Measurements from ENCODE around the gene CNTN1.

CNTN1 gene

GRCh38 chr12:40701756-40702155, 9.5 kb downstream of the CNTN1 start:
- DNase-seq (ENCODE audit: low read depth): no peak
- Histone ChIP-seq H3K27me3 (replicated peaks; ENCODE audit: control insufficient read depth, insufficient read depth, low read length) (no peaks in the 10 kb centered on the region), H3K36me3 (ENCODE audit: control insufficient read depth, insufficient read depth, low read length, severe bottlenecking) (no peaks in the 10 kb centered on the region), H3K9ac (ENCODE audit: low read length) (no peak overlapping the region), H3K4me3 (ENCODE audit: low read length) (no peak overlapping the region), H3K4me1 (ENCODE audit: control insufficient read depth, insufficient read depth, low read length) (no peaks in the 10 kb centered on the region), H3K9me3 (ENCODE audit: control insufficient read depth, low read length) (no peaks in the 10 kb centered on the region)

- H3K4me3 ChIP-seq (ENCODE audit: low read length): no peak overlapping the region
- no peaks in the 10 kb centered on the region for H3K36me3 ChIP-seq (ENCODE audit: control insufficient read depth, insufficient read depth, low read length, severe bottlenecking)
- H3K4me1 ChIP-seq (ENCODE audit: control insufficient read depth, insufficient read depth, low read length): no peaks in the 10 kb centered on the region
- H3K27me3 ChIP-seq (replicated peaks; ENCODE audit: control insufficient read depth, insufficient read depth, low read length): no peaks in the 10 kb centered on the region
- no peak overlapping the region for H3K9ac ChIP-seq (ENCODE audit: low read length)
- DNase-seq (ENCODE audit: low read depth): no peak
- H3K9me3 ChIP-seq (ENCODE audit: control insufficient read depth, low read length): no peaks in the 10 kb centered on the region
Measured at GRCh38 chr12:40711121-40711520, 18.9 kb downstream of the CNTN1 start.

GRCh38 chr12:40714636-40715035, 22.4 kb downstream of the CNTN1 start:
- DNase-seq (ENCODE audit: low read depth): no peak
- no peaks in the 10 kb centered on the region for H3K4me1 ChIP-seq (ENCODE audit: control insufficient read depth, insufficient read depth, low read length)
- H3K36me3 ChIP-seq (ENCODE audit: control insufficient read depth, insufficient read depth, low read length, severe bottlenecking): no peaks in the 10 kb centered on the region
- no peak overlapping the region for H3K4me3 ChIP-seq (ENCODE audit: low read length)
- no peak overlapping the region for H3K9ac ChIP-seq (ENCODE audit: low read length)
- H3K9me3 ChIP-seq (ENCODE audit: control insufficient read depth, low read length): no peaks in the 10 kb centered on the region
- H3K27me3 ChIP-seq (replicated peaks; ENCODE audit: control insufficient read depth, insufficient read depth, low read length): no peaks in the 10 kb centered on the region

GRCh38 chr12:40716037-40716436, 23.8 kb downstream of the CNTN1 start:
- Histone ChIP-seq H3K4me3 (ENCODE audit: low read length) (no peak overlapping the region), H3K27me3 (replicated peaks; ENCODE audit: control insufficient read depth, insufficient read depth, low read length) (no peaks in the 10 kb centered on the region), H3K4me1 (ENCODE audit: control insufficient read depth, insufficient read depth, low read length) (no peaks in the 10 kb centered on the region), H3K9me3 (ENCODE audit: control insufficient read depth, low read length) (no peaks in the 10 kb centered on the region), H3K36me3 (ENCODE audit: control insufficient read depth, insufficient read depth, low read length, severe bottlenecking) (no peaks in the 10 kb centered on the region), H3K9ac (ENCODE audit: low read length) (no peak overlapping the region)
- no peak for DNase-seq (ENCODE audit: low read depth)

- DNase-seq (ENCODE audit: low read depth): no peak
- Histone ChIP-seq H3K36me3 (ENCODE audit: control insufficient read depth, insufficient read depth, low read length, severe bottlenecking) (no peaks in the 10 kb centered on the region), H3K9me3 (ENCODE audit: control insufficient read depth, low read length) (no peaks in the 10 kb centered on the region), H3K9ac (ENCODE audit: low read length) (no peak overlapping the region), H3K4me3 (ENCODE audit: low read length) (no peak overlapping the region), H3K27me3 (replicated peaks; ENCODE audit: control insufficient read depth, insufficient read depth, low read length) (no peaks in the 10 kb centered on the region), H3K4me1 (ENCODE audit: control insufficient read depth, insufficient read depth, low read length) (no peaks in the 10 kb centered on the region)
Measured at GRCh38 chr12:40717576-40717975, 25.3 kb downstream of the CNTN1 start.

- H3K36me3 ChIP-seq (ENCODE audit: control insufficient read depth, insufficient read depth, low read length, severe bottlenecking): no peaks in the 10 kb centered on the region
- no peaks in the 10 kb centered on the region for H3K27me3 ChIP-seq (replicated peaks; ENCODE audit: control insufficient read depth, insufficient read depth, low read length)
- no peak overlapping the region for H3K9ac ChIP-seq (ENCODE audit: low read length)
- H3K4me1 ChIP-seq (ENCODE audit: control insufficient read depth, insufficient read depth, low read length): no peaks in the 10 kb centered on the region
- no peak overlapping the region for H3K4me3 ChIP-seq (ENCODE audit: low read length)
- H3K9me3 ChIP-seq (ENCODE audit: control insufficient read depth, low read length): no peaks in the 10 kb centered on the region
- no peak for DNase-seq (ENCODE audit: low read depth)
Measured at GRCh38 chr12:40718878-40719372, 26.7 kb downstream of the CNTN1 start.

- no peak overlapping the region for H3K4me3 ChIP-seq (ENCODE audit: low read length)
- H3K27me3 ChIP-seq (replicated peaks; ENCODE audit: control insufficient read depth, insufficient read depth, low read length): no peaks in the 10 kb centered on the region
- no peak overlapping the region for H3K9ac ChIP-seq (ENCODE audit: low read length)
- H3K36me3 ChIP-seq (ENCODE audit: control insufficient read depth, insufficient read depth, low read length, severe bottlenecking): no peaks in the 10 kb centered on the region
- H3K9me3 ChIP-seq (ENCODE audit: control insufficient read depth, low read length): no peaks in the 10 kb centered on the region
- DNase-seq (ENCODE audit: low read depth): no peak
- no peaks in the 10 kb centered on the region for H3K4me1 ChIP-seq (ENCODE audit: control insufficient read depth, insufficient read depth, low read length)
Measured at GRCh38 chr12:40723001-40723400, 30.8 kb downstream of the CNTN1 start.

GRCh38 chr12:40726366-40726765, 34.1 kb downstream of the CNTN1 start:
- no peaks in the 10 kb centered on the region for H3K4me1 ChIP-seq (ENCODE audit: control insufficient read depth, insufficient read depth, low read length)
- H3K27me3 ChIP-seq (replicated peaks; ENCODE audit: control insufficient read depth, insufficient read depth, low read length): no peaks in the 10 kb centered on the region
- H3K9ac ChIP-seq (ENCODE audit: low read length): no peak overlapping the region
- DNase-seq (ENCODE audit: low read depth): no peak
- no peak overlapping the region for H3K4me3 ChIP-seq (ENCODE audit: low read length)
- no peaks in the 10 kb centered on the region for H3K9me3 ChIP-seq (ENCODE audit: control insufficient read depth, low read length)
- H3K36me3 ChIP-seq (ENCODE audit: control insufficient read depth, insufficient read depth, low read length, severe bottlenecking): no peaks in the 10 kb centered on the region

- H3K4me1 ChIP-seq (ENCODE audit: control insufficient read depth, insufficient read depth, low read length): no peaks in the 10 kb centered on the region
- no peak overlapping the region for H3K9ac ChIP-seq (ENCODE audit: low read length)
- no peaks in the 10 kb centered on the region for H3K27me3 ChIP-seq (replicated peaks; ENCODE audit: control insufficient read depth, insufficient read depth, low read length)
- DNase-seq (ENCODE audit: low read depth): no peak
- H3K9me3 ChIP-seq (ENCODE audit: control insufficient read depth, low read length): no peaks in the 10 kb centered on the region
- H3K4me3 ChIP-seq (ENCODE audit: low read length): no peak overlapping the region
- H3K36me3 ChIP-seq (ENCODE audit: control insufficient read depth, insufficient read depth, low read length, severe bottlenecking): no peaks in the 10 kb centered on the region
Measured at GRCh38 chr12:40727774-40728483, 35.7 kb downstream of the CNTN1 start.

- no peaks in the 10 kb centered on the region for H3K4me1 ChIP-seq (ENCODE audit: control insufficient read depth, insufficient read depth, low read length)
- H3K9ac ChIP-seq (ENCODE audit: low read length): no peak overlapping the region
- H3K27me3 ChIP-seq (replicated peaks; ENCODE audit: control insufficient read depth, insufficient read depth, low read length): no peaks in the 10 kb centered on the region
- DNase-seq (ENCODE audit: low read depth): no peak
- no peak overlapping the region for H3K4me3 ChIP-seq (ENCODE audit: low read length)
- H3K36me3 ChIP-seq (ENCODE audit: control insufficient read depth, insufficient read depth, low read length, severe bottlenecking): no peaks in the 10 kb centered on the region
- no peaks in the 10 kb centered on the region for H3K9me3 ChIP-seq (ENCODE audit: control insufficient read depth, low read length)
Measured at GRCh38 chr12:40730281-40730680, 38.0 kb downstream of the CNTN1 start.

- Histone ChIP-seq H3K36me3 (ENCODE audit: control insufficient read depth, insufficient read depth, low read length, severe bottlenecking) (no peaks in the 10 kb centered on the region), H3K4me3 (ENCODE audit: low read length) (no peak overlapping the region), H3K27me3 (replicated peaks; ENCODE audit: control insufficient read depth, insufficient read depth, low read length) (no peaks in the 10 kb centered on the region), H3K9ac (ENCODE audit: low read length) (no peak overlapping the region), H3K9me3 (ENCODE audit: control insufficient read depth, low read length) (no peaks in the 10 kb centered on the region), H3K4me1 (ENCODE audit: control insufficient read depth, insufficient read depth, low read length) (no peaks in the 10 kb centered on the region)
- DNase-seq (ENCODE audit: low read depth): no peak
Measured at GRCh38 chr12:40733871-40734270, 41.6 kb downstream of the CNTN1 start.

GRCh38 chr12:40734276-40734675, 42.0 kb downstream of the CNTN1 start:
- H3K4me3 ChIP-seq (ENCODE audit: low read length): no peak overlapping the region

More at GRCh38 chr12:40734276-40734675, 42.0 kb downstream of the CNTN1 start:
- Histone ChIP-seq H3K4me1 (ENCODE audit: control insufficient read depth, insufficient read depth, low read length) (no peaks in the 10 kb centered on the region), H3K9me3 (ENCODE audit: control insufficient read depth, low read length) (no peaks in the 10 kb centered on the region), H3K9ac (ENCODE audit: low read length) (no peak overlapping the region), H3K27me3 (replicated peaks; ENCODE audit: control insufficient read depth, insufficient read depth, low read length) (no peaks in the 10 kb centered on the region), H3K36me3 (ENCODE audit: control insufficient read depth, insufficient read depth, low read length, severe bottlenecking) (no peaks in the 10 kb centered on the region)
- DNase-seq (ENCODE audit: low read depth): no peak
